Fibroblast of pulmonary artery (primary cell): Measurements from ENCODE around the gene IDE.
A peak's percentile ranks its signal among the peaks of the same experiment; 100 is the strongest.
"Not testable (repeated sequence)": the region's sequence is repeated elsewhere in the genome, so short reads cannot be mapped to it uniquely, and the experiment has no call there.

ENCODE experiments used
- DNase-seq: peaks from one replicate; pipeline ENCODE4 v3.0.0-alpha.2; 2010; ENCODE audit warnings: low read depth
- H3K4me3 ChIP-seq: replicated peaks from 2 replicates; pipeline ENCODE4 v1.5.1; 2011; ENCODE audit warnings: low read depth, mild to moderate bottlenecking, control low read depth, low read length, moderate library complexity
- TF ChIP-seq, protein P1 (sequence below): IDR thresholded peaks from 2 replicates; pipeline ENCODE4 v1.5.1; 2011; ENCODE audit warnings: mild to moderate bottlenecking, control low read depth, low read length, inconsistent platforms; ENCODE audit errors: missing control alignments

Gene IDE

DNA sequence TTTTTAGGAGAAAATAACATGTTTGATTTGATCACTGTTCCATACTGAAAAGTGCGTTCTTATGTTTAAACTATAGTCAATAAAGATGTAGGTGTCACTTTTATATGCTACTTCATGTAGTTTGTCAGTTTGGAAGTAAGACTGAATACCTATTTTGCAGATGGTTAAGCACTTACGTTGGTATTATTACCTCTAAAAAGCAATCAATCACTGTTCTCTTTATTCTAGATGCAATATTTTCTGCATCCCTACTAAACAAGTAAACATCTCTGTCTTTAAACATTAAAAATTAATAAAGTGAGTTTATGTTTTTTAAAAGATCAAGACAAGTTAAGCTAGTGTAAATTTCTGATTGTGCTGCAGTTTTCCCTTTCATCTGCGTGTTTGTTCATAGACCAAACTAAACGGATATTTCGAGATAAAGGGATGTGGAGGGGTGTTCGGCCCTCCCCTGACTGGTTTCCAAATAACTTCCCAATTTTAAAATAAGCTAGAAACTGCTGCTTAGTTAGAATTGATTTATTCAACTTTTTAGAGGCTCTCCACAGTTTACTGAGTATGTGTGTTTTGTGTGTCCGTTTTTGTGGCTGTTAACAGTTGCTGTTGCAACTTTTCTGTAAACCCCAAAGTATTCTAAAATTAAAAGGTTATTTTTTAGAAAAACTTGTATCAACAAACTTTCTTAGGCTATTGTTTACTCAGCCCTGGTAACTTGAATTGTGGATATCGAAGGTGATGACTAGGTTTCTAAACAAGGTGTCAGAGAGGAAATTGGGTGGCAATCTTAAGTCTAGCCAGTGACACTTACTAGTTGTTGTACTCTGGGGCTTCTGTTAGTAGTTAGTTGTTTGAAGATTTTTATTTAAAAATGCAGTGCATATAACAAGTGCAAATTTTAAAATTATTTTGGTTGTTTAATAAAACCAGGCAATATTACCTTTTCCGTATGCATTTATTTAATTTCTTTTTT lies 20.0 kb upstream of the IDE start:
- peak overlapping the region; percentile 90 for H3K4me3 ChIP-seq
- no peak for DNase-seq
- TF ChIP-seq, protein P1, sequence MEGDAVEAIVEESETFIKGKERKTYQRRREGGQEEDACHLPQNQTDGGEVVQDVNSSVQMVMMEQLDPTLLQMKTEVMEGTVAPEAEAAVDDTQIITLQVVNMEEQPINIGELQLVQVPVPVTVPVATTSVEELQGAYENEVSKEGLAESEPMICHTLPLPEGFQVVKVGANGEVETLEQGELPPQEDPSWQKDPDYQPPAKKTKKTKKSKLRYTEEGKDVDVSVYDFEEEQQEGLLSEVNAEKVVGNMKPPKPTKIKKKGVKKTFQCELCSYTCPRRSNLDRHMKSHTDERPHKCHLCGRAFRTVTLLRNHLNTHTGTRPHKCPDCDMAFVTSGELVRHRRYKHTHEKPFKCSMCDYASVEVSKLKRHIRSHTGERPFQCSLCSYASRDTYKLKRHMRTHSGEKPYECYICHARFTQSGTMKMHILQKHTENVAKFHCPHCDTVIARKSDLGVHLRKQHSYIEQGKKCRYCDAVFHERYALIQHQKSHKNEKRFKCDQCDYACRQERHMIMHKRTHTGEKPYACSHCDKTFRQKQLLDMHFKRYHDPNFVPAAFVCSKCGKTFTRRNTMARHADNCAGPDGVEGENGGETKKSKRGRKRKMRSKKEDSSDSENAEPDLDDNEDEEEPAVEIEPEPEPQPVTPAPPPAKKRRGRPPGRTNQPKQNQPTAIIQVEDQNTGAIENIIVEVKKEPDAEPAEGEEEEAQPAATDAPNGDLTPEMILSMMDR, result no peak

DNA sequence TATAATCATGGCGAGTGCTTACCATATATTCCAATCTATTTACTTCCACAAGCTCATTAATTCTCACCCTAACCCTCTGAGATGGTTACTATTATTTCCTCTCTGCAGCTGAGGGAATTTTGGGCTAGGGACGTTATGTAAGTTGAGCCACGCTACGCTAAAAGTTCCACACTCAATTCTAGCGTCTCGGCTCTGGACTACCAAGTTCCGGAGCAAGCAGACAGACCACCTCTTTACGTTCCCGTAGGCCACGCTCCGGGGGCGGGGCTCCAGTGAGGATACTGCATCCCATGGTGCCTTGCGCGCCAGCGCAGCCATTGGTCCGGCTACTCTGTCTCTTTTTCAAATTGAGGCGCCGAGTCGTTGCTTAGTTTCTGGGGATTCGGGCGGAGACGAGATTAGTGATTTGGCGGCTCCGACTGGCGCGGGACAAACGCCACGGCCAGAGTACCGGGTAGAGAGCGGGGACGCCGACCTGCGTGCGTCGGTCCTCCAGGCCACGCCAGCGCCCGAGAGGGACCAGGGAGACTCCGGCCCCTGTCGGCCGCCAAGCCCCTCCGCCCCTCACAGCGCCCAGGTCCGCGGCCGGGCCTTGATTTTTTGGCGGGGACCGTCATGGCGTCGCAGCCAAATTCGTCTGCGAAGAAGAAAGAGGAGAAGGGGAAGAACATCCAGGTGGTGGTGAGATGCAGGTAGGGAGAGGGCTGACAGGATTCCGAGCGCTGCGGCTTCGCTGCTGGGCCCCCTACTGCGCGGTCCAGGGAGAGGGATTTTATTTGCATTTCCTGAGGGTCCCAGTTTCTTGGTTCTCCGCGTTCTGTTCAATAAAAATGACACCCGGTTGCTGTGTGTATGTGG lies 19.1 kb upstream of the IDE start, which contains the start of gene KIF11:
Gene KIF11 (plus strand): TSS at position 370 of the 858 bp plus-strand sequence. CDS start 246 bp downstream, at position 616.
- DNase-seq, result peak; percentile 97
- TF ChIP-seq, protein P1, result no peak
- peak within 1 kb of the TSS; percentile 90 for H3K4me3 ChIP-seq

DNA sequence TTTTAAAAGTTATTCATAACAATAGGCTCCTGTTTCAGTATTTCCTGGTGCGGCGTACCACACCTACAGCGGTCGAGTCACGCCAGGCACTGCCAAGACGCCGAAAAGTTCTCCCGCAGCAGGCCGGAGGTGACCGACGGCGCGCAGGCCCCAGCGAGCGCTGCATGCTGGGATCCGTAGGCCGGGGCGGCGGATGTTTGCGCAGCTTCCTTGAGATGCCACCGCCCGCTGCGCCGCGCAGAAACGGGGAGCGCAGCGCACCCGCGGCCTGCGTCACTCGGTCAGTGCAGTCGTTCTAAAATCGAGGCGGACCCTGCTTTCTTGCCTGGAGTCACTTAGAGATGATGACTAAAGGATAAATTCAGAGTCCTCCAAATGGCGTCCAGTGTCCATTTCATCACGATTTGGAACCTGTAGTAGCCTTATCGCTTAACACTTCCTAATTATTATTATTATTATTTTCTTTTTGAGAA lies 17.7 kb upstream of the IDE start:
- TF ChIP-seq, protein P1, result no peak
- peak overlapping the region; percentile 90 for H3K4me3 ChIP-seq
- DNase-seq, result peak; percentile 95

DNA sequence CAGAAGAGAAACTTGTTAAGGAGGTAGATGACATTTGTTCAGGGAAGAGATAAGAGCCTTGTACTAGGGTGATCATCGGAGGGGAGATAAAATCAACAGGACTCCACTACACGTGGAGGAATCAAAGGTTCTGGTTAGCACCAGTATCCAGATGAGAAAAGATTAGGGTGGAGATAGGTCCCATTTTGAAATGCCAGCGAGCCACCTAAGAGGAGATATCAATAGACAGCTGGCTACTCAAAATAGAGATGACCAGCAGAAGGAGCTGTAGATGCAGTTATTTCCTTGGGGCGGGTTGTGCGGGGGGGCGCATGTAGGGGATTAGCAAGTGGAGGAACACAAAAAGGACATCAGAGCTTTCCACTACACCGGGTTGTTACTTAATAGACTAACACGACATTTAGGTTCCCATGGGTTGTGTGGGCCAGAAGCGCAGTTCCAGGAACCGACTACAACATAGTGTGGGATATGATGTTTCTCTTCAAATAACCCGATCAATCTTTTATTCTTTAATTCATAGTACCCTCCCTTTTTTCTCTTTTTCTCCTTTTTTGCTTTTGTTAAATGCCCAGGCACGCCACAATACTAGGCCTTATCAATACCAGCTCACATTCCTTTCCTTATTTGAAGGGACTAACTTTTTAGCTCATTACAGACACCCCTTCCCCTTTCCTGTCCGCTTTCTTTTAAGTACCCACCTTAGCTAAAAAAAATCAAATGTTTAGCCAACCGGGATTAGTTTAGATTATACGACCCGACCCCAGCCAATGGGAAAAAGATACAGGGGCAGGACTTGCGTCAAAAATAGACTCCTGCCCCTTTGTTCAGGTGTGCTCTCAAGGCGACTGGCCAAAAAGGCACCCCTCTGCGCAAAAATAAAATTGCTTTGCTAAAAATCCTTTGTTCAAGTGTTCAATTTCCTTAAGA lies 17.0 kb upstream of the IDE start:
- DNase-seq, result peak; percentile 66
- peak overlapping the region; percentile 90 for H3K4me3 ChIP-seq
- TF ChIP-seq, protein P1, result peak; percentile 47

DNA sequence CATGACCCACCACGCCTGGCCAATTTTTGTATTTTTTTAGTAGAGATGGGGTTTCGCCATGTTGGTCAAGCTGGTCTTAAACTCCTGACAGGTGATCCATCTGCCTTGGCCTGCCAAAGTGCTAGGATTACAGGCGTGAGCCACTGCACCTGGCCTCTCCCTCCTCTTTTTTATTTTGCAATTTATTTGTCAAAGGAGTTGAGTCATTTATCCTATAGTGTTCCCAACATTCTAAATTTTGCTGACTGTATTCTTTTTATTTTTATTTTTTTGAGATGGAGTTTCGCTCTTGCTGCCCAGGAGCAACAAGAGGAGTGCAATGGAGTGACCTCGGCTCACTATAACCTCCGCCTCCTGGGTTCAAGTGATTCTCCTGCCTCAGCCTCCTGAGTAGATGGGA lies 8.5 kb upstream of the IDE start:
- not testable (repeated sequence) for DNase-seq, H3K4me3 ChIP-seq

DNA sequence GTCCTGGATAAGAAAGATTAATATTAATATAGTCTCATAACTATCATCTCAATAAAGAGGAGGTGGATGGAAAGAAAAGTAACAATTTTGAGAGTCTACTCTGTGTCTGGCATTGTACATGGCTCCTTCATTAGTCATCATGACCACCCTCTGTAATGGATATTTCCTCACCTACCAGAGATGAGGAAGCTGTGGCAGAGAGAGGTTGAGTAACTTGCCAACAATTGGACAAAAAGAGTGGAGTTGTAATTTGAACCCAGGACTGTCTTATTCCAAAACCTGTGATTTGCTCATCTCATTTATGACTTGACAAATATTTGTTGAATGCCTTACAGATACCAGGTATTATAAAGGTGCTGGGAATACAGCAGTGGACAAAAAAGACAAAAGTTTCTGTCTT lies 2.1 kb upstream of the IDE start:
- DNase-seq, result peak; percentile 42
- no peak overlapping the region for H3K4me3 ChIP-seq
- TF ChIP-seq, protein P1, result no peak
